ENCODE measurements around the gene CTNND2. TPM values are rescaled to one million over a fixed set of nuclear protein-coding genes. Genes with fewer than 3 reads are reported as not detected.

Gene CTNND2
- polyA plus RNA-seq, 1 of the 3 experiments (the other 2 are of a cell fraction) = not detected

DNA sequence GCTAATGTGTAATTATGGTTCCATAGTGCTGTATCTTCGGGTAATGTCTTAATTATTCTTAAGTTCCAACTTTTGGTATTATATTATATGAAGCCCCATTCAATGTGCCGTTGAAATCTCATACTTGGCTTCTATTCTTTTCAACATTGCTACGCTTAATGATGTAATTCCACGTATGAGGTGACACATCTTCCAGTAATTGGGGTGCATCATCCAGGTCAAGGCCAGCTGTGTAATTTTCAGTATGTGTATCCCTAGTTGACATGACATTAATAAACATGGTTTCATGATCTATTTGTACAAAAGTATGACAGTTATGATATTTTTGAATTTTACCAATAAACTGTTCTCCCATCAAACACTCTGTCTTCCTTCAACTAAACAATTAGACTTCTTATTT lies 546.3 kb downstream of the CTNND2 start:
- H3K27ac ChIP-seq (ENCODE audit: low read depth in 2 of 2, low read length in 1 of 2) = no peak overlapping the region
- H3K9me3 ChIP-seq = no peaks in the 10 kb centered on the region
- TF ChIP-seq RFX5 (IDR thresholded peaks at IDR 0.05; ENCODE audit: low read length) (no peak), GATA2 (CRISPR knock-in tag; IDR thresholded peaks at IDR 0.05) (no peak), POLR2AphosphoS5 (IDR thresholded peaks at IDR 0.05; ENCODE audit: low read depth, low read length) (no peak), TAF1 (IDR thresholded peaks at IDR 0.05; ENCODE audit: borderline replicate concordance, low read depth, low read length) (no peak)
- no peaks in the 10 kb centered on the region for H4K20me1 ChIP-seq (ENCODE audit: insufficient read depth)
- 8% methylated on average over 4 of the region's 4 CpGs for WGBS (ENCODE audit: low lambda C conversion rate)
- no peaks in the 10 kb centered on the region for H3K4me1 ChIP-seq (ENCODE audit: control insufficient read depth in 1 of 2, insufficient read depth in 2 of 2, low read depth in 1 of 2, low read length in 1 of 2)
- CTCF ChIA-PET = interaction anchor here (0.9 kb wide), 1 partner anchor 13 kb away, joined by 3 read pairs; no protein-coding TSS in a partner anchor
- no peak overlapping the region for H3K9ac ChIP-seq
- no peaks in the 10 kb centered on the region for H3F3A ChIP-seq (replicated peaks; ENCODE audit: insufficient read depth)
- no peaks in the 10 kb centered on the region for H3K79me2 ChIP-seq (ENCODE audit: insufficient read depth)
- H3K4me3 ChIP-seq (ENCODE audit: low read depth in 2 of 2, low read length in 1 of 2) = no peak overlapping the region
- no peak for DNase-seq
- POLR2A ChIA-PET = no interaction called here
- H3K36me3 ChIP-seq (replicated peaks in 1 of 2; ENCODE audit: control insufficient read depth in 1 of 2, insufficient read depth in 2 of 2, low read length in 1 of 2) = no peaks in the 10 kb centered on the region
- H3K4me2 ChIP-seq = no peak overlapping the region
- no peaks in the 10 kb centered on the region for H3K27me3 ChIP-seq (ENCODE audit: insufficient read depth)
- H3K9me2 ChIP-seq = no peaks in the 10 kb centered on the region
- H2AFZ ChIP-seq (ENCODE audit: low read depth) = no peak overlapping the region

- H3K36me3 ChIP-seq (replicated peaks in 1 of 2; ENCODE audit: control insufficient read depth in 1 of 2, insufficient read depth in 2 of 2, low read length in 1 of 2) = no peaks in the 10 kb centered on the region
- no peaks in the 10 kb centered on the region for H3K9me2 ChIP-seq
- no peaks in the 10 kb centered on the region for H3K79me2 ChIP-seq (ENCODE audit: insufficient read depth)
- no peaks in the 10 kb centered on the region for H4K20me1 ChIP-seq (ENCODE audit: insufficient read depth)
- ChIA-PET CTCF (no interaction called here), POLR2A (no interaction called here)
- no peaks in the 10 kb centered on the region for H3K9me3 ChIP-seq
- no peak overlapping the region for H3K4me2 ChIP-seq
- no peak overlapping the region for H2AFZ ChIP-seq (ENCODE audit: low read depth)
- TF ChIP-seq MXI1 (IDR thresholded peaks at IDR 0.05; ENCODE audit: low read depth, low read length) (no peak), EP300 (IDR thresholded peaks at IDR 0.05; ENCODE audit: borderline replicate concordance in 1 of 2, low read depth in 1 of 2, low read length in 1 of 2) (no peak), NFIC (IDR thresholded peaks at IDR 0.05; ENCODE audit: borderline replicate concordance) (no peak), NRF1 (IDR thresholded peaks at IDR 0.05; ENCODE audit: low read depth, low read length) (no peak), FOSL2 (IDR thresholded peaks at IDR 0.05; ENCODE audit: borderline replicate concordance, low read depth) (no peak), RXRA (IDR thresholded peaks at IDR 0.05; ENCODE audit: borderline replicate concordance, low read depth) (no peak), GATA2 (CRISPR knock-in tag; IDR thresholded peaks at IDR 0.05) (no peak), TCF12 (IDR thresholded peaks at IDR 0.05) (no peak)
- TF ChIP-seq, protein P1, sequence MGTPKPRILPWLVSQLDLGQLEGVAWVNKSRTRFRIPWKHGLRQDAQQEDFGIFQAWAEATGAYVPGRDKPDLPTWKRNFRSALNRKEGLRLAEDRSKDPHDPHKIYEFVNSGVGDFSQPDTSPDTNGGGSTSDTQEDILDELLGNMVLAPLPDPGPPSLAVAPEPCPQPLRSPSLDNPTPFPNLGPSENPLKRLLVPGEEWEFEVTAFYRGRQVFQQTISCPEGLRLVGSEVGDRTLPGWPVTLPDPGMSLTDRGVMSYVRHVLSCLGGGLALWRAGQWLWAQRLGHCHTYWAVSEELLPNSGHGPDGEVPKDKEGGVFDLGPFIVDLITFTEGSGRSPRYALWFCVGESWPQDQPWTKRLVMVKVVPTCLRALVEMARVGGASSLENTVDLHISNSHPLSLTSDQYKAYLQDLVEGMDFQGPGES (IDR thresholded peaks at IDR 0.05; ENCODE audit: low read depth, low read length) = no peak
- no peak overlapping the region for H3K27ac ChIP-seq (ENCODE audit: low read depth in 2 of 2, low read length in 1 of 2)
- no peak for DNase-seq
- H3K9ac ChIP-seq = no peak overlapping the region
- H3K27me3 ChIP-seq (ENCODE audit: insufficient read depth) = no peaks in the 10 kb centered on the region
- no peaks in the 10 kb centered on the region for H3F3A ChIP-seq (replicated peaks; ENCODE audit: insufficient read depth)
- H3K4me3 ChIP-seq (ENCODE audit: low read depth in 2 of 2, low read length in 1 of 2) = no peak overlapping the region
- no peaks in the 10 kb centered on the region for H3K4me1 ChIP-seq (ENCODE audit: control insufficient read depth in 1 of 2, insufficient read depth in 2 of 2, low read depth in 1 of 2, low read length in 1 of 2)
Measured at GRCh38 chr5:11355491-11355890, 548.8 kb downstream of the CTNND2 start.

DNA sequence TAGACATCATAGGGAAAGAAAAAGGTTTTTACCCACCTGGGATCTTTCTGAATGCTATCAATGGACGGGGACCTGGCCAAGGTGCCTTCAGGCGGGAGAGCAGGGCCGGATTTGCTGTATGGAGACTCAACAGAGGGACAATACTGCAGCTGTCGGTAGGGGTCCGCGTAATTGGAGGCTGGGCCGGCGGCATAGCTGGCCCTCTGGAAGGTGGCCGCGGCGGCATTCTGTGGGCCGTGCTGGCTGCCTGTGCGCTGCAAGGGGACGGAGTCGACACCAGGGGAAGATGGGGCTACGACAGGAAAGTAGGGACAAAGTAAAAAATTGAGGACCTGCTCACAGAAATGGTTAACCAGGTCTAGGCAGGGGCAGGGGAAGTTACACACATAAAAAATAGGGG lies 557.9 kb downstream of the CTNND2 start:
- no peak for DNase-seq
- Histone ChIP-seq H3K27ac (ENCODE audit: low read depth in 2 of 2, low read length in 1 of 2) (no peak overlapping the region), H2AFZ (ENCODE audit: low read depth) (no peak overlapping the region), H3K4me2 (no peak overlapping the region), H3K79me2 (ENCODE audit: insufficient read depth) (no peaks in the 10 kb centered on the region), H3K36me3 (replicated peaks in 1 of 2; ENCODE audit: control insufficient read depth in 1 of 2, insufficient read depth in 2 of 2, low read length in 1 of 2) (no peaks in the 10 kb centered on the region), H3K9me2 (no peaks in the 10 kb centered on the region), H3K4me1 (ENCODE audit: control insufficient read depth in 1 of 2, insufficient read depth in 2 of 2, low read depth in 1 of 2, low read length in 1 of 2) (no peaks in the 10 kb centered on the region), H4K20me1 (ENCODE audit: insufficient read depth) (no peaks in the 10 kb centered on the region), H3K27me3 (ENCODE audit: insufficient read depth) (no peaks in the 10 kb centered on the region), H3F3A (replicated peaks; ENCODE audit: insufficient read depth) (peaks cover 4% of the 10 kb centered on the region), H3K4me3 (ENCODE audit: low read depth in 2 of 2, low read length in 1 of 2) (no peak overlapping the region), H3K9ac (no peak overlapping the region), H3K9me3 (no peaks in the 10 kb centered on the region)
- WGBS (ENCODE audit: low lambda C conversion rate) = 60% methylated on average over 16 of the region's 16 CpGs
- ChIA-PET CTCF (no interaction called here), POLR2A (no interaction called here)
- TF ChIP-seq EZH2phosphoT487 (IDR thresholded peaks at IDR 0.05; ENCODE audit: borderline replicate concordance, low read depth) (no peak), MAX (IDR thresholded peaks at IDR 0.05; ENCODE audit: low read depth) (no peak), RFX5 (IDR thresholded peaks at IDR 0.05; ENCODE audit: low read length) (no peak), FOXM1 (IDR thresholded peaks at IDR 0.05; ENCODE audit: low read depth) (no peak), FOXJ3 (CRISPR knock-in tag; IDR thresholded peaks at IDR 0.05) (no peak), USF1 (IDR thresholded peaks at IDR 0.05; ENCODE audit: borderline replicate concordance, low read depth) (no peak), ELF1 (IDR thresholded peaks at IDR 0.05) (no peak), JUND (IDR thresholded peaks at IDR 0.05) (no peak)
- TF ChIP-seq, protein P2, sequence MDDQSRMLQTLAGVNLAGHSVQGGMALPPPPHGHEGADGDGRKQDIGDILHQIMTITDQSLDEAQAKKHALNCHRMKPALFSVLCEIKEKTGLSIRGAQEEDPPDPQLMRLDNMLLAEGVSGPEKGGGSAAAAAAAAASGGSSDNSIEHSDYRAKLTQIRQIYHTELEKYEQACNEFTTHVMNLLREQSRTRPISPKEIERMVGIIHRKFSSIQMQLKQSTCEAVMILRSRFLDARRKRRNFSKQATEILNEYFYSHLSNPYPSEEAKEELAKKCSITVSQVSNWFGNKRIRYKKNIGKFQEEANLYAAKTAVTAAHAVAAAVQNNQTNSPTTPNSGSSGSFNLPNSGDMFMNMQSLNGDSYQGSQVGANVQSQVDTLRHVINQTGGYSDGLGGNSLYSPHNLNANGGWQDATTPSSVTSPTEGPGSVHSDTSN (IDR thresholded peaks at IDR 0.05) = no peak
- TF ChIP-seq, protein P3, sequence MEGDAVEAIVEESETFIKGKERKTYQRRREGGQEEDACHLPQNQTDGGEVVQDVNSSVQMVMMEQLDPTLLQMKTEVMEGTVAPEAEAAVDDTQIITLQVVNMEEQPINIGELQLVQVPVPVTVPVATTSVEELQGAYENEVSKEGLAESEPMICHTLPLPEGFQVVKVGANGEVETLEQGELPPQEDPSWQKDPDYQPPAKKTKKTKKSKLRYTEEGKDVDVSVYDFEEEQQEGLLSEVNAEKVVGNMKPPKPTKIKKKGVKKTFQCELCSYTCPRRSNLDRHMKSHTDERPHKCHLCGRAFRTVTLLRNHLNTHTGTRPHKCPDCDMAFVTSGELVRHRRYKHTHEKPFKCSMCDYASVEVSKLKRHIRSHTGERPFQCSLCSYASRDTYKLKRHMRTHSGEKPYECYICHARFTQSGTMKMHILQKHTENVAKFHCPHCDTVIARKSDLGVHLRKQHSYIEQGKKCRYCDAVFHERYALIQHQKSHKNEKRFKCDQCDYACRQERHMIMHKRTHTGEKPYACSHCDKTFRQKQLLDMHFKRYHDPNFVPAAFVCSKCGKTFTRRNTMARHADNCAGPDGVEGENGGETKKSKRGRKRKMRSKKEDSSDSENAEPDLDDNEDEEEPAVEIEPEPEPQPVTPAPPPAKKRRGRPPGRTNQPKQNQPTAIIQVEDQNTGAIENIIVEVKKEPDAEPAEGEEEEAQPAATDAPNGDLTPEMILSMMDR (IDR thresholded peaks at IDR 0.05) = no peak

Data from SK-N-SH (cell line).